Measurements from ENCODE around the gene FBLN1. TPM values are rescaled to one million over a fixed set of nuclear protein-coding genes. Genes with fewer than 3 reads are reported as not detected.

The FBLN1 gene
- total RNA-seq, 1 donor from 2014 or later, result 211 TPM

DNA sequence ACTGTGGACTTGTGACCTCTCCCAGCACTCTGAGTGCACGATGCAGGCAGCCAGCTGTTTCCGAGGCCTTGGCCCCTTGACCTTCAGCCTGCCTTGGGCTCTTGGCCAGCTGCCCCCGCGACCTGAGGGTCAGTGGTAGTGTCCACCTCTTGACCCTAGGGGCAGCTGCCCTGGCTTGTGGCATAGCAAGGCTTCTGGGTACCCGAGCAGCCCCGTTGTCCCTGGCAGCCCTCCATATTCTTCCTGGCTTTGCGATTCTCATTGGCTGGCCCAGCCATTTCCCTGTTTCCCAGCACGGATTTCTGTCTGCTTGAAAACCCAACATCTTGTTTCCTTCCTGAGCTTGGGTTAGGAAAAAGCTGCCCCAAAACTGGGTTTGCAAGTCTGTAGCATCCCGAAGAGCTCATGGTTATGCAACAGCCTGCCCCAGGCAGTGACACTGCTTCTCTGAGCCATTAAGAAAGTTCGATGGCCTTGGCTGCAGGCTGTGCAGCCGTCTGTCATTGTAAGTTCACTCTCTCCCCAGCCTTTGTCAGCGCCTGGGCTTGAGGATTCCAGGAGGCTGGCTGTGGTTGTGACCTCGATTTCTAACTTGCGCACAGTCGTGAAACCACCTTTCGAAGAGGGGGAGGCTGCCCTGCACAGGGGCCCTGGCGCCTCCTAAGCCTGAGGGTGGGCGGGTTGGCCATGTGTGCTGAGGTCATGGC is 48.8 kb downstream of the FBLN1 start:
- Mint-ChIP-seq H3K9me3 (ENCODE audit: unreplicated experiment) (no peaks in the 10 kb centered on the region), H3K27ac (ENCODE audit: unreplicated experiment) (peak overlapping the region; percentile 75), H3K4me1 (ENCODE audit: unreplicated experiment) (peaks cover 51% of the 10 kb centered on the region), H3K36me3 (ENCODE audit: unreplicated experiment) (peaks cover 25% of the 10 kb centered on the region), H3K27me3 (ENCODE audit: unreplicated experiment) (no peaks in the 10 kb centered on the region), H3K4me3 (ENCODE audit: unreplicated experiment) (no peak overlapping the region)
- DNase-seq (ENCODE audit: extremely low spot score, unreplicated experiment), result no peak
- TF ChIP-seq, protein P1, sequence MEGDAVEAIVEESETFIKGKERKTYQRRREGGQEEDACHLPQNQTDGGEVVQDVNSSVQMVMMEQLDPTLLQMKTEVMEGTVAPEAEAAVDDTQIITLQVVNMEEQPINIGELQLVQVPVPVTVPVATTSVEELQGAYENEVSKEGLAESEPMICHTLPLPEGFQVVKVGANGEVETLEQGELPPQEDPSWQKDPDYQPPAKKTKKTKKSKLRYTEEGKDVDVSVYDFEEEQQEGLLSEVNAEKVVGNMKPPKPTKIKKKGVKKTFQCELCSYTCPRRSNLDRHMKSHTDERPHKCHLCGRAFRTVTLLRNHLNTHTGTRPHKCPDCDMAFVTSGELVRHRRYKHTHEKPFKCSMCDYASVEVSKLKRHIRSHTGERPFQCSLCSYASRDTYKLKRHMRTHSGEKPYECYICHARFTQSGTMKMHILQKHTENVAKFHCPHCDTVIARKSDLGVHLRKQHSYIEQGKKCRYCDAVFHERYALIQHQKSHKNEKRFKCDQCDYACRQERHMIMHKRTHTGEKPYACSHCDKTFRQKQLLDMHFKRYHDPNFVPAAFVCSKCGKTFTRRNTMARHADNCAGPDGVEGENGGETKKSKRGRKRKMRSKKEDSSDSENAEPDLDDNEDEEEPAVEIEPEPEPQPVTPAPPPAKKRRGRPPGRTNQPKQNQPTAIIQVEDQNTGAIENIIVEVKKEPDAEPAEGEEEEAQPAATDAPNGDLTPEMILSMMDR (IDR thresholded peaks at IDR 0.05), result no peak

DNA sequence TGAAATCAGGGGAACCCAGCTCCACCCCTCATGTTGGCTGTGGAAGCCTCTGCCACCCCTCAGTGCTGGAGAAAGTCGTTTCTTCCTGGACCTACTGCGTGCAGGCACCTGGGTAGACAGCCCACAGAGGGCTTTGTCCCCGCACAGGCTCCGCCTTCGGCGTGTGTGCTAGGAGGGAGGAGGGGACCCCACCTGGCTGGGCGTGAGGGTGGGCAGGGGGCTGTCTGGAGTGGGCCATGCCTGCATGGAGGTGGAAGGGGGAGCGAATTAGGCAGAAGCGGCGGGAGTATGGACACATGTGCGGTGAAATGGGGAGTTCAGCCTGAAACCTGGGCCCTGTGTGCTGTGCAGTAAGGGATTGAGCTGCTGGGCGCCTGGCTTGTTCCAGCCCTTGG is 49.3 kb downstream of the FBLN1 start:
- TF ChIP-seq, protein P1 (IDR thresholded peaks at IDR 0.05), result no peak
- H3K9me3 Mint-ChIP-seq (ENCODE audit: unreplicated experiment), result no peaks in the 10 kb centered on the region
- H3K27me3 Mint-ChIP-seq (ENCODE audit: unreplicated experiment), result no peaks in the 10 kb centered on the region
- no peak for DNase-seq (ENCODE audit: extremely low spot score, unreplicated experiment)
- H3K4me1 Mint-ChIP-seq (ENCODE audit: unreplicated experiment), result peaks cover 51% of the 10 kb centered on the region
- H3K36me3 Mint-ChIP-seq (ENCODE audit: unreplicated experiment), result peaks cover 23% of the 10 kb centered on the region
- peak overlapping the region; percentile 97 for H3K27ac Mint-ChIP-seq (ENCODE audit: unreplicated experiment)
- no peak overlapping the region for H3K4me3 Mint-ChIP-seq (ENCODE audit: unreplicated experiment)

DNA sequence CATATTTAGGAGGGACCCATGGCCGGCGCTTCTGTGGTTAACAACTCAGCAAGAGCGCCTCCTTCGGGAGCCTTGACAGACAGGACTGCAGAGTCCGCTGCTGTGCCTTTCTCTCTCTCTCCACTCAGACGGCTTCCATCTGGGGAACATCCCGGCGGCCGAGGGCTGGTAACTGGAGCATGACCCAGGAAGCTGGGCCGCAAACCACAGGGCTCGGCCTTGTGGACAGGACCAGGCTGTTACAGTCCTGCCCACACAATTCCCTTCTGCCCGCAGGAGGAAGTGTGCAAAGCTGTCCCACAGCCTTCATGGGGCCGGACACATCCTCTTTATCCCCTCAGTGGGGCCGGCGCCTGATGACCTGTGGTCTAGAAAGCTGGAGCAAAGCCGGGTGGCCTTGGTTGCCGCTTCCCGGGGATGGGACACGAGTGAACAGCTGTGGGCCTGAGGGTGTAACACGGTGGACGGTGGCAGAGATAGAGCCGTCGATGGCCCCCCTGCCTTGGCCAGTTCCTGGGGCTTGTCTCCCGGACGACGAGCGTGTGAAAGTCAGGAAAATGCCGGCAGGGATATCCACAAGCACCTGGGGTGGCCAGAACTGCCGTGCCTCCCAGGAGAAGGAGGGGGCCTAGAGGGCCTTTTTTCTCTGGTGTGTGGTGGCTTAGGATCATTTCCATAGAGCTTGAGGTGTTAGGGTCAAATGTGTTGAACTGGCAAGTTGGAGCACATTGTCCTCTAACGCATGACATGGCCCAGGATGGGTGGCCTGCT is 50.1 kb downstream of the FBLN1 start:
- no peaks in the 10 kb centered on the region for H3K27me3 Mint-ChIP-seq (ENCODE audit: unreplicated experiment)
- H3K9me3 Mint-ChIP-seq (ENCODE audit: unreplicated experiment), result no peaks in the 10 kb centered on the region
- peak; percentile 89 for DNase-seq (ENCODE audit: extremely low spot score, unreplicated experiment)
- peak overlapping the region; percentile 97 for H3K27ac Mint-ChIP-seq (ENCODE audit: unreplicated experiment)
- TF ChIP-seq, protein P1 (IDR thresholded peaks at IDR 0.05), result peak; percentile 57
- H3K4me3 Mint-ChIP-seq (ENCODE audit: unreplicated experiment), result no peak overlapping the region
- peaks cover 23% of the 10 kb centered on the region for H3K36me3 Mint-ChIP-seq (ENCODE audit: unreplicated experiment)
- H3K4me1 Mint-ChIP-seq (ENCODE audit: unreplicated experiment), result peaks cover 54% of the 10 kb centered on the region

DNA sequence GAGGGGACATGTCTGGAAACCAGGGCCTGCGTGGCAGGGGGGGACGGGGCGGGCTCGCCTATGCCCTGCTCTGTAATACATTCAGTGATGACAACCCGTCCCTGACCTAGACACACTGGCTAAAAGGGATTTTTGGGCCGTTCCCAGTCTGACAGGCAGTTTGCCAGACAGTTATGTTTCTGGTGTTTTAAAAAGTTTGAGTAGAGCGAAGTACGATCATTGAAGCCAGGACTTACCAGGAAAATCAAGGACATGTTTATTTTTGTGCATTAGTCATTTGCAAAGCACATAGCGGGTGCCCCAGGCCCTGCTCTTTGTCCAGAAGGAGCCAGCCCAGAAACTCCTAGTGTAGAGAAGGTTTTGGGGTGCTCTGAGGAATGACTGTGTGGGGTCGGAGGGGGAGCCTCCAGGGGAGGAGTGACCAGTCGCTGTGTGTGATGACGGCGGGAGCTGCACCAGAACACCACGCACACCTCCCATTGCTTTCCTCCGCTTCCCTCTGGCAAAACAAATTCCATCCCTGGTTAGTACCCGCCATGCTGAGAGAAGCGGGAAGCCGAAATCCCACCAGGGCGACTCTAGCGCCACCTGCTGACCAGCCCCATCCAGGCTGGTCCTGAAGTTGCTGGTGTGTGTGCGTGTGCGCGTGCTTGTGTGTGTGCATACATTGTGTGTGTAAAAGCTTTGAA is 50.8 kb downstream of the FBLN1 start:
- H3K36me3 Mint-ChIP-seq (ENCODE audit: unreplicated experiment), result peaks cover 24% of the 10 kb centered on the region
- TF ChIP-seq, protein P1 (IDR thresholded peaks at IDR 0.05), result peak; percentile 99
- H3K4me1 Mint-ChIP-seq (ENCODE audit: unreplicated experiment), result peaks cover 57% of the 10 kb centered on the region
- DNase-seq (ENCODE audit: extremely low spot score, unreplicated experiment), result peak; percentile 96
- H3K4me3 Mint-ChIP-seq (ENCODE audit: unreplicated experiment), result peak overlapping the region; percentile 32
- H3K9me3 Mint-ChIP-seq (ENCODE audit: unreplicated experiment), result no peaks in the 10 kb centered on the region
- no peaks in the 10 kb centered on the region for H3K27me3 Mint-ChIP-seq (ENCODE audit: unreplicated experiment)
- H3K27ac Mint-ChIP-seq (ENCODE audit: unreplicated experiment), result peak overlapping the region; percentile 97

DNA sequence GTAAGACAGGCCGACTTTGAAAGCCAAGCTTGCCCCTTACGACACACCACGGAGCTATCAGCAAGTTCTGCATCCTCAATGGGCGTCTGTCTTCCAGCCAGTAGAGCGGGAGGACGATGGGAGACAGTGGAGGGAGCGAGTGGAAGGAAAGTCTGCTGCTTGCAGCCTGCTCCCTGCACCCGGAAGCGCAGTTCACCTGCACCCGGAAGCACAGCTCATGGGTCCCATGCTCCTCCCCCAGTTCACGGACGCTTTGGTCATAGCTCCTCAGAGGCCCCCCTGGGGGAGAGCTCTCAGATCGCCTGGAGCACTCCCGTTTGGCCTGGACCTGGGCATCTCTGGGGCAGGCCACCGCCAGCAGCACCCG is 51.3 kb downstream of the FBLN1 start:
- Mint-ChIP-seq H3K9me3 (ENCODE audit: unreplicated experiment) (no peaks in the 10 kb centered on the region), H3K27ac (ENCODE audit: unreplicated experiment) (peak overlapping the region; percentile 97), H3K27me3 (ENCODE audit: unreplicated experiment) (no peaks in the 10 kb centered on the region), H3K36me3 (ENCODE audit: unreplicated experiment) (peaks cover 29% of the 10 kb centered on the region), H3K4me1 (ENCODE audit: unreplicated experiment) (peaks cover 52% of the 10 kb centered on the region), H3K4me3 (ENCODE audit: unreplicated experiment) (no peak overlapping the region)
- no peak for DNase-seq (ENCODE audit: extremely low spot score, unreplicated experiment)
- TF ChIP-seq, protein P1 (IDR thresholded peaks at IDR 0.05), result peak; percentile 38

Data from osteocyte (in vitro differentiated cells).